ENCODE results near the gene PTGR1. TPM values are rescaled to one million over a fixed set of nuclear protein-coding genes. Genes with fewer than 3 reads are reported as not detected.
"Not testable (repeated sequence)": the region's sequence is repeated elsewhere in the genome, so short reads cannot be mapped to it uniquely, and the experiment has no call there.

PTGR1 gene
- total RNA-seq, 1 donor from 2014 or later: 6.5 TPM

DNA sequence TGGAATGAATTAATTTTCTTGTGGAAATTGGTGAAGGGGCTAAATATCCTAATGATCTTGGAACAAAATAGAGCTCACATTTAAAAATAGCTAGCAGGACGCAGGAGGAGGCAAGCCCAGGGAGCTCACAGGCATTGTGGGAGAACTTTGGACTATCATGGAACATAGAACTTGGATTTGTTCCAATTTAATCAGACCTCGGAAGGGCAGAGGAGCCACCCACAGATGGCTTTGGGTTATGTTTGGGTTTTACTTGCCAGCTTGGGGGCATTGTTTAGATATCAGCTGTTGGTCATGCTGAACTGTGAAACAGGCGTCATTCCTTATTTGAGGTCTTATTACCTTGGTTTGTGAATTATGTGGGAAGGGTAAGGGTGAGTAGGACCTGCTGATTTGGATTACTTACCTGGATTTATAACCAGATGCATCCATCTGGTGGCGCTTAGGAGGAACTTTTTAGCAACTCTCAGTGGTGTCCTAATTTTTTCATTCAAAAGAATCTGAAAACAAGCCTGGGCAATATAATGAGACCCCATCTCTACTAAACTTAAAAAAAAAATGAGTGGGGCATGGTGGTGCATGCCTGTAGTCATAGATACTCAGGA, 14.1 kb upstream of the PTGR1 start:
- DNase-seq (ENCODE audit: low read depth in 2 of 2): peak in 1 of 2 donors; percentile 28

DNA sequence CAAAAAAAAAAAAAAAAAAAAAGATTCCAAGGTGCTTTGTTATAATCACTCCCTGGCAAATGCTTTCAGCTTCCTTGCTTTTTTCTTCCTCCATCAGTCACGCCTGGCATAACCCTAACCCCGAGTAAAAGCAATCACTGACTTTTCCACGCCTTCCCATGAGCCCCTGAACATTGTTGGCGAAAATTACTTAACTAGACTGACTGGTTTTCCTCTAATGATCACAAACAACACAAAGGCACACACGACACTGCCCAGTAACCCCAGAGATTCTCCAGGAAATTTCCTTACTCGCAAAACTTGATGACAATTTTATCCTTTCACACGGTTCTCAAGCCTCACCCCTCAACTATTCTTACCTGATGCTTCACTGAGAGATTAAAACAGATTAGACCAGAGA, 11.4 kb upstream of the PTGR1 start:
- DNase-seq (ENCODE audit: low read depth in 2 of 2): no peak

DNA sequence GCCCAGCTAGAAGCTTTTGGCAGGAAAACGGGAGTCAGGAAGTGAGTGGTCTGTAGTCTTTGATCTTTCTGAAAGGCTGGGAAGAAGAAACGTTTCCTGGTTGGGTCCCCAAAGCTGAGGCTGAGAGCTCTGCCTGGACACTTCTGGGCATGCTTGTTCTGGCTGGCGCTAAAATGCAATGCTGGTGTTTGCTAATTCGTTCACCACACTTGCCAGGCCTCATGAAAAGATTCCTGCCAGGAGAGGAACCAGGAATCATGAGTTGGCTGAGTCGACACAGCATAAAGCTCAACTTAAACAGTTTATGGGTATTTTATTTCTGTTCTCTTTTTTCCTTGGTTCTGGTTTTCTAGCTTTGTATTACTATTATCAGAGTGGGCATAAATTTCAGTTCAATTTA, 10.7 kb upstream of the PTGR1 start:
- DNase-seq (ENCODE audit: low read depth in 2 of 2): no peak

DNA sequence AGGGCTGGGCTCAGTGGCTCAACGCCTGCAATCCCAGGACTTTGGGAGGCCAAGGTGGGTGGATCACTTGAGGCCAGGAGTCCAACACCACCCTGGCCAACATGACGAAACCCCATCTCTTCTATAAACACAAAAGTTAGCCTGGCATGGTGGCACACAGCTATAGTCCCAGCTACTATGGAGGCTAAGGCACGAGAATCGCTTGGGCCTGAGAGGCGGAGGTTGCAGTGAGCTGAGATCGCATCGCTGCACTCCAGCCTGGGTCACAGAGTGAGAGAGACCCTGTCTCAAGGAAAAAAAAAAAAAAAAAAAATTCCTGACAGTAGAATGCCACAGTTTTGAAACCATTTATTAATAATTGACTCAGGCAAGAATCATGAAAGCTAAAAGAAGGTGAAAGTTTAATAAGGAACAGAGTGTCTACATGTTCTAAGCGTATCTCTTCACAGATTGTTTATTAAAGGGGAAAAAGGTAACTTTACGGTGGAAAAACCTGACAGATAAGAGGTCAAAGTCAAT, 5.7 kb upstream of the PTGR1 start:
- DNase-seq (ENCODE audit: low read depth in 2 of 2): no peak

DNA sequence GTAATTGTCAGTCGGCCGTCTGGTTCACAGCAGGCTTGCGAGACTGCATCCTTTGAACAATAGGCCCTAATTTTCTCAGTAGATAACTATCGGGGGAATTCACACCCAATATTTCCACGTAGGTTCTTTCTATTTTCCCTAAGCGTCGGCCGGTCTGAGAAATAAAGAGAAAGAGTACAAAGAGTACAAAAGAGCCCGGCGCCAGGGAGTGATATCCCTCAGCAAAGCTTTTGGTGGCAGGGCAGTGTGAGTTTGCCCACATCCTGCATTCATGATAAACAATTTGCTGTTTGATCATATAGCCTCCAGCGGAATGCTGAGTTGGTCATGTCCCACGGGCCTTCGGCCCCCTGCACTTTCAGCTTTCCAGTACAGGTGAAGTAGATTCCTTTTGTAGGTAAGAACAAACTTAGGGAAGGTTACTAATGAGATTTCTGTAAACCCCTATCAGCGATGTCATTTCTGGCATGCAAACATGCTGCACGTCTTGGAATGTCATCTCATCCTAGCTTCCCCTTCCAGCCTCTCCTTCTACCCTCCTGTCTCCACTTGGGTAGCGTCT, 4.7 kb upstream of the PTGR1 start:
- DNase-seq (ENCODE audit: low read depth in 2 of 2): no peak

DNA sequence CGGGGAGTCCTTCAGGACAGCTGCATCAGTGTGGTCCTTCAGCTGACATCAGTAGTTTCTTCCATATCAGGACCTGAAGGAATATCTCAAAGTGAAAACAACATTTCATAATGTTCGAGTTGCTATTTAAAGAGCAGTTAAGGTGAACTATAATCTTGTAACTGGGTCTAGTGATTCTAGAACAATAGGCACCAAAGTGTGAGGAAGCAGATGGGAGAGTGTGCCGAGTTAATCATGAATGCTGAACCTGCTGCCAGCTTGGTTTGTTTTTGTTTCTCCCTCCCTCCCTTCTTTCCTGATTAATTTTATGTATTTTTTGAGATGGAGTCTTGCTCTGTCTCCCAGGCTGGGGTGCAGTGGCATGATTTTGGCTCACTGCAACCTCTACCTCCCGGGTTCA, 3.6 kb upstream of the PTGR1 start:
- peak; percentile 68 to 75 for DNase-seq (ENCODE audit: low read depth in 2 of 2)

DNA sequence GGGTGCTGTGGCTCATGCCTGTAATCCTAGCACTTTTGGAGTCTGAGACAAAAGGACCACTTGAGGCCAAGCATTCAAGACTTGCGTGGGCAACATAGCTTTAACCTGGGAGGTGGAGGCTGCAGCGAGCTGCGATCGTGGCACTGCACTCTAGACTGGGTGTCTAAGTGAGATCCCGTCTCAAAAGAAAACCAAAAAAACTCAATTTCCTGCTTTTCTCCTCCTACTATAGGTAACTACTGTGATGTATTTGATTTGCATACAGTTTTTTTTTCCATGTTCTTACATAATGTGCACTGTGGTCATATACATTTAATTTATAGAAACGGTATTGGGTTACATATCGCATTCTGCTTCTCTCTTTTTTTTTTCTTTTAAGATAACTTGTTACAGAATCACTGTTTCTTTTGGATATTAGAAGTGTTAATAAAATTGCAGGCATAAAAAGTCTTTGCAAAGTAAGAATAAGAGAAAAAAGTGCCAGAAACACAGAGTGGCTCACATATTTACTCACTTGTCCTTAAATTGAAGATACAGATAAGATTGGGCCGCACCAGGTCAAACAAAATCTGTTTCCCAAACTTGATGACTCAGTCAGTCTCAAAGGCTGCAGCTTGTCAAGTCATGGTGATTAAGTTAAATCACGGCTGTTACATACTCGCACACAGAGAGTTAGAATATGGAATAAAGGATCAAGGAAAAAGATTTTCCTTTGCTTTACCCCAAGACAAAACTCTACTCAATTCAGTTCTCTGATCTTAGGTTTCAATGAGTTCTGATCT, 2.0 kb upstream of the PTGR1 start:
- peak; percentile 56 to 90 for DNase-seq (ENCODE audit: low read depth in 2 of 2)

DNA sequence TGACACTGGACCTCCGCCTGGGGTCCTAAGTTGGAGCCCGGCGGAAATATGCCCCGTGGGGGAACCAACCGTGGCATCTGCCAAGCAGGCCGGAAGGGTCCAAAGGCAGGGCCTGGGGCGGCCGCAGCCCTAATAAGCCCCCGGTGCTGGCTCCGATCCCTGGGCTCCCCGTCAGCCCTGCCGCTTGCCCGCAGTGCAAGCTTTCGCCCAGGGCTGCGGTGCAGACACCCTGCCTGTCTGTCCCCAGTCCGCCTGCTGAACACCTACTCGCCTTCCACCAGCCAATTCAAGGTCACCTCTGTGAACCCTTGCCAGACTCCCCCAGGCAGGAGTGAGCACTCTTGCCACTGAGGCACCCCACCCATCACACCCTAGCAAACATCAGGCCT, 502 bp upstream of the PTGR1 start:
- DNase-seq (ENCODE audit: low read depth in 2 of 2): no peak

DNA sequence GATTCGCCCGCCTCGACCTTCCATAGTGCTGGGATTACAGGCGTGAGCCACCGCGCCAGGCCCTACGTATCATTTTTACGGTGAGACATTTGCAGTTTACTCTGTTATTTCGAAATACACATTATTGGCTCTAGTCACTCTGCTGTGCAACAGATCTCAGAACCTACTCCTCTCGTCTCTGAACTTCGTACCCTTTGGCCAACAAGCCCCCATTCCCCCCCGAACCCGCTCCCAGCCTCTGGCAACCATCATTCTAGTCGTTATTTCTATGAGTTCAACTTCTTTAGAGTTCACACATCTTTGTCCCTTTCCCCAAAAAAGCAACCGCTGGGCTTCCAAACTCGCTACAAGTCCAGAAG, 735 bp downstream of the PTGR1 start:
- DNase-seq (ENCODE audit: low read depth in 2 of 2): peak; percentile 37 to 43

DNA sequence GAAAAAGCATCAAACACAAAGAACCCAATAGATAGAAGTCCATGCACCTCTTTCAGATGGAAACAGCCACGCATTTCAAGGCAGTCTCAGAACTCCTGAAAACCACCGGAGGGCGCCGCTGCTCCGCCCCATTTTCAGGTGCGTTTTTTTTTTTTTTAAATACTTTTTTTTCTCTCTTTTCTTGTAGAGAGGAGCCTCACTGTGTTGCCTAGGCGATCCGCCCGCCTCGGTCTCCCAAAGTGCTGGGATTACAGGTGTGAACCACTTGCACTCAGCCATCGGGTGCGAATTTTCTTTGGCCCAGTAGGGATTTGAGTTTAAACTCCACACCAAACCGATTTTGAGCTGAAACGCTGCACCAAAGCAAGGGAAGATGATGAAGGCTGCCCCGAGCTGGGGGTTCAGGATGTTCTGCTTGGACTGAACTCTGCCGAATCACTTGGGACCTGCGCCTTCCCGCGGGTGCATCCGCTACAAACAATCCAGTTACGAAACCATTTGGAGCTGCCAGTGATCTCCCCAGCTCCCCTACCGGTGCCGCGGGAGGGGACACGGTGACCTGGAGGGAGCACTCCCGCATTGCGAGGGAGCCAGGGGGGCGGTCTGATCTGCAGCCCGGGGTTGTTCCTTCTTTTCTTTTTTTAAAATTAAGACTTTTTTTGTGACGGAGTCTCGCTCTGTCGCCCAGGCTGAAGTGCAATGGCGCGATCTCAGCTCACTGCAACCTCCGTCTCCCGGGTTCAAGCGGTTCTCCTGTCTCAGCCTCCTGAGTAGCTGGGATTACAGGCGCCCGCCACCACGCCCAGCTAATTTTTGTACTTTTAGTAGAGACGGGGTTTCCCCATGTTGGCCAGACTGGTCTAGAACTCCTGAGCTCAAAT, 1.4 kb downstream of the PTGR1 start:
- DNase-seq (ENCODE audit: low read depth in 2 of 2): peak; percentile 76 to 84

DNA sequence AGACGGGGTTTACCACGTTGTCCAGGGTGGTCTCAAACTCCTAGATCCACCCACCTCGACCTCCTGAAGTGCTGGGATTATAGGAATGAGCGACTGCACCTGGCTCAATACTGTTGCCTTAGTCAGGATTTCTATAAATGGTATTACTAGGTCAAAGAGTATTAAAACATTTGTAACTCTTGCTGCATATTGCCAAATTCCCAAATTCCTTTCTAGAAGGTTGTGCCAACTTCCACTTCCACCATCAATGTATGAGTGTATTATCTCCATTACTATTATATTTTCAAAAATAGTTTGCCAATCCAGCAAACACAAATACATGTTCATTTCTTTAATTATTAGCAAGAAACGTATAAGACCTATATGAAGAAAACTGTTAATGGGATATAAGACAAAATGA, 10.6 kb downstream of the PTGR1 start:
- DNase-seq (ENCODE audit: low read depth in 2 of 2): peak in 1 of 2 donors; percentile 24

DNA sequence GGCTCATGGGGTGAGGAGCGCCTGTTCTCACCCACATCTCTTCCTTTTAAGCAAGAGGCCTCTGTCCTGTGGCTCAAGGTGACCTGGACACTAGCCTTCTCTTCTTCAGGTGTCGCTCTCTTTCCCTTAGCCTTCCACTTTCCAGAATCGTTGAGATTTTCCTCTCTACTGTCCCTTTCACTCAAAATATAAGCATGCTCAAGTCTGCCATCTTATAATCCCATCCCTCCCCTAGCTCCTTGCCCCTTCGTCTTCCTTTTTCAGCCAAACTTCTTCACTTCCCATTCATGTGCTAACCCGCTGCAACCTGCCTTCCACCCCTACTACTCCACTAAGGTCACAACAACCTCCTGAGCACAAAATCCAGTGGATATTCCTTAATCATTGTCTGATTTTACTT, 13.1 kb downstream of the PTGR1 start:
- no peak for DNase-seq (ENCODE audit: low read depth in 2 of 2)

DNA sequence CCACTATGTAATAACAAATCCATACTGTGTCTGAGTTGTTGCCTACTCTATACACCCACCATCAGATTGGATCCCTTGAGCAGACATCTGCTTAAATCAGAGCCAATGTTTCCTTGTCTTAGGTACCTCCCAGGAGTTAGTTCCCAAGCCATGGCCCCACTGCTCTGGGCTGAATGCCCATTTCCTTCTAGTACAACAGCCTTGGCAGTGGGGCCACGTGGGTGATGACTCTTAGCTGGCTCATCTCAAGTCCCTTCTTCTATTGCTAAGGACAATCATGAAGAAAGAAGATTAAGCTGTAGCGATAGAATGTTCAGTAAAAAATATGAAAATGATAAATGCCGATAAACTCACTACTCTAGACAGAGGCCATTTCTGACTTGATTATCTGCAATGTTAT, 16.6 kb downstream of the PTGR1 start:
- peak in 1 of 2 donors; percentile 44 for DNase-seq (ENCODE audit: low read depth in 2 of 2)

DNA sequence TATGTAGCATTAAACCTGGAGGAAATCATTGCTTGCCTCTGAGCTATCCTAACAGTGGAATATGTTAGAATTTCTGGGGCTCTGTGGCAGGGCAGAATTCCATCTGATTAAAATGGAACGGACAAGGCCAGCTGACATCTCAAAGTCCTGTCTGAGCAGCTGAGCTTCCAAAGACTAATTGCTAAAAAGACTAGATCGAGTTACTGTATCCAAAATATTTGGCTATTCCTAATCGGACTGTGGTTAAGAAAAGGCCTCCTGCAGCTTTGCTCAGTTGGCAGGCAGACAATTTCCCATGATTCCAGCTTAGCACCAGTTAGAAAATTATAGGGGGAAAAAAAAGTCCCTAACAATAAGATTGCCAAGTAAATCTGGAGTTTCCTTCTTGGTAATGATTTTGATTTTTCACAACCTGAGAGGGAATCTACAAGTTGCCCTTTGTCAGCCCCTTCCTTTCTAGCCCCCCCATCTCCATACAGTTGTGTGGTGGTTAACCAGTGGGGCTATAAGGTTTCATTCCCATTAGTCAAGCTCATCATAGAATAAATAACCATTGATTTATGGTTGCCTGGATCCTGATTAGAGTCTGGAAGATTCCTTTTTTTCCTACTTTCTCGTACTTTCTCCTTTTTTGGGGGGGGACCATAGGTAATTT, 26.4 kb downstream of the PTGR1 start:
- DNase-seq (ENCODE audit: low read depth in 2 of 2): no peak

DNA sequence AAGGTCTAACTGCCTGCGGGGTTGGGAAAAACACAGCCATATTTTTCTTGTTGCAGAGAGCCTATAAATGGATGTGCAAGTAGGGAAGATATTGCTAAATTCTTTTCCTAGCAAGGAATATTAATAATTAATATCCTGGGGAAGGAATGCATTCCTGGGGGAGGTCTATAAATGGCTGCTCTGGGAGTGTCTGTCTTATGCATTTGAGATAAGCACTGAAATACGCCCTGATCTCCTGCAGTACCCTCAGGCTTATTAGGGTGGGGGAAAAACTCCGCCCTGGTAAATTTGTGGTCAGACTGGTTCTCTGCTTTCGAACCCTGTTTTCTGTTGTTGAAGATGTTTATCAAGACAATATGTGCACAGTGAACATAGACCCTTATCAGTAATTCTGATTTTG, 31.3 kb downstream of the PTGR1 start:
- DNase-seq (ENCODE audit: low read depth in 2 of 2): not testable (repeated sequence)

DNA sequence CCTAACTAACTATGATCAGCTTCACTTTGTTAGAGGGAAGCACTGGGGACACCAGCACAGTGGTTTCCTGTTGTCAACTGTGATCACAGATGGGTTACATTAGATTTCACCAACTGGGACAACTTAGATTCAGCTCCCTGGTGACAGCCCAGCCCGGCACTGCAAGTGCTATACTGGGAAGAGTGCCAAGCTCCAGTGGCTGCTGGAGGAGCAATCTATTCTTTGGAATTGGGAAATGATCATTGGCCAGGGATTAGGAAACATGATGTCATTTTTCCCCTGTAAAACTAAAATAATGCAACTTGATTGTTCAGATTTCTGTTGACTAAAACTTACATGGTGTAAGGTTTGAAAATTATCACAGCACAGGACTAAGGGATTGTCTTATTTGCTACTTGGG, 33.2 kb downstream of the PTGR1 start:
- peak; percentile 13 to 82 for DNase-seq (ENCODE audit: low read depth in 2 of 2)

DNA sequence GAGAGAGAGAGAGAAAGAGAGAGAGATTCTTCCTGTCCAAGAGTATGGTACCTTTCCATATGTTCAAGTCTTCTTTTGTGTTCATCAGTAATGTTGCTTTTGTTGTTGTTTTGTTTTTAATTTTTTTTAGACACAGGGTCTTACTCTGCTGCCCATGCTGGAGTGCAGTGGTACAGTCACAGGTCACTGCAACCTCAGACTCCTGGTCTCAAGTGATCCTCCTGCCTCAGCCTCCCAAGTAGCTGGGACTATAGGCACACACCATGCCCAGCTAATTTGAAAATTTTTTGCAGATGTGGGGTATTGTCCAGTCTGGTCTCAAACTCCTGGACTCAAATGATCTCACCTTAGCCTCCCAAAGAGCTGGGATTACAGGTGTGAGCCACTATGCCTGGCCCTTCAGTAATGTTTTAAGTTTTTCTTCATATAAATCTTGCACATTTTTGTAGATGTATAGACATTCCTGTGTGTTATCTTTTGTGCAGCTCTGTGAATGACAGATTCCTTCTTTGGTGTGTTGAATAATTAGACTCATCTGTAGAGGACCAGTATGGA, 38.2 kb downstream of the PTGR1 start:
- no peak for DNase-seq (ENCODE audit: low read depth in 2 of 2)

DNA sequence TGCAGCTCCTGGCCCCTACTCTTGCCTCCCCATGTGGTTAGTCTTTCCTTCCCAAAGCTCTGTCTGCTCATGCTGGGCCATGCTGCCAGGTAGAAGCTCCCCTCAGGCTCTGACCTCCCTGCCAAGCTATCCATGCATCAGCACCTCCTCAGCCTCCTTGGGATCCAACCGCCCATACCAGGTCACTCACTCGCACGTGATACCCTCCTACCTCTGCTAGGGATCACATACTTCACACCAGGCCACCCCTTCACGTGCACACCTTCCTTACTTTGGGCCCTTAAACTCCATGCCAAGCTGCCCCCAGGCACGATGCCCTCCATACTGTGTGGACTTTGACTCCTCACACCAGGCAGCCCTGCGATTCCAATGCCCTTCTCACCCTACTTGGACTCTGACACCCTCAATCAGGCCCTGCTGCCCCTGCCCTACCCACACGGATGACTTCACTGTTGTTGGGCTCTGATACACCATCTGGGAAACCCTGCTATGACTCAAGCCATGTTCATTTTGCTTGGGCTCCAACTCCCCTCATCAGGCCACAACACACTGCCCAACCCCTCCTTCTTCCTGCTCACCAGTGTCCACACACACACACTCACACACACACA, 40.3 kb downstream of the PTGR1 start:
- DNase-seq (ENCODE audit: low read depth in 2 of 2): peak in 1 of 2 donors; percentile 17

DNA sequence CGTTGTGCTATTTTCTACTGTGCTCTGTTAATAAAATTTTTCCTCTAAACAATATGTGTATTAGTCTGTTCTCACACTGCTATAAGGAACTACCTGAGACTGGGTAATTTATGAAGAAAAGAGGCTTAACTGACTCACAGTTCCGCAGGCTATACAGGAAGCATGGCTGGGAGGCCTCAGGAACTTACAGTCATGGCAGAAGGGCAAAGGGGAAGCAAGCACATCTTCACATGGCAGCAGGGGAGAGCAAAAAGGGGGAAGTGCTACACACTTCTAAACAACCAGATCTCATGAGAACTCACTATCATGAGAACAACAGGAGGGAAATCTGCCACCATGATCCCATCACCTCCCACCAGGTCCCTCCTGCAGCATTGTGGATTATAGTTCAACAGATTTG, 44.0 kb downstream of the PTGR1 start:
- not testable (repeated sequence) for DNase-seq (ENCODE audit: low read depth in 2 of 2)

DNA sequence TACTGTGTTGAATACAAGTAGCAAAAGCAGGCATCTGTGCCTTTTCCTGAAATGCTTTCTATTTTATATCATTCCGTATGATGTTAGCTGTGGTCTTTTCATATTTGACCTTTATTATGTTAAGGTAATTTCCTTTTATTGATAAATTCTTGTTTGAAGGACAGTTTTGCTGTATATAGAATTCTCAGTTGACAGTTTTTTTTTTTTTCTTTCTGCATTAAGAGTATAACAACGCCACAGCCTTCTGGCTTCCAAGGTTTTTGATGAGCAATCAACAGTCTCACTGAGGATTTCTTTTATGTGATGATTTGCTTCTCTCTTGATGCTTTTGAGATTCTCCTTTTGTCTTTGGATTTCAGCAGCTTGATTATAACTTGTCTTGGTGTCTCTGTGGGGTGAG, 50.8 kb downstream of the PTGR1 start:
- no peak for DNase-seq (ENCODE audit: low read depth in 2 of 2)

Data from lung microvascular endothelial cell (primary cell).